Measurements from ENCODE around the gene APOL1. TPM values are rescaled to one million over a fixed set of nuclear protein-coding genes. Genes with fewer than 3 reads are reported as not detected.

The APOL1 gene
- total and polyA plus RNA-seq, 5 donors, result 13.6 to 29.8 (median 16.3) TPM

GRCh38 chr22:36234919-36235318, 18.0 kb upstream of the APOL1 start:
- Histone ChIP-seq H3K4me3 (ENCODE audit: low read length) (no peak overlapping the region), H3K9me3 (ENCODE audit: control insufficient read depth, low read length) (no peaks in the 10 kb centered on the region), H3K4me1 (ENCODE audit: control insufficient read depth, insufficient read depth, low read length) (peaks cover 17% of the 10 kb centered on the region), H3K27ac (ENCODE audit: low read length) (no peak overlapping the region), H3K27me3 (ENCODE audit: control insufficient read depth, insufficient read depth) (no peaks in the 10 kb centered on the region)
- WGBS, result 46% methylated on average over 2 of the region's 2 CpGs
- DNase-seq (peak in 1 of 3 donors; percentile 69), ATAC-seq (no peak)
- intact Hi-C loops (cut with DNase I), result no loop called here

GRCh38 chr22:36235585-36235984, 17.3 kb upstream of the APOL1 start:
- intact Hi-C loops (cut with DNase I), result no loop called here
- peaks cover 17% of the 10 kb centered on the region for H3K4me1 ChIP-seq (ENCODE audit: control insufficient read depth, insufficient read depth, low read length)
- 76% methylated on average over 3 of the region's 3 CpGs for WGBS
- ATAC-seq (no peak), DNase-seq (no peak)
- H3K4me3 ChIP-seq (ENCODE audit: low read length), result no peak overlapping the region
- no peaks in the 10 kb centered on the region for H3K27me3 ChIP-seq (ENCODE audit: control insufficient read depth, insufficient read depth)
- H3K27ac ChIP-seq (ENCODE audit: low read length), result no peak overlapping the region
- H3K9me3 ChIP-seq (ENCODE audit: control insufficient read depth, low read length), result no peaks in the 10 kb centered on the region

- Histone ChIP-seq H3K27me3 (ENCODE audit: control insufficient read depth, insufficient read depth) (no peaks in the 10 kb centered on the region), H3K4me1 (ENCODE audit: control insufficient read depth, insufficient read depth, low read length) (peaks cover 17% of the 10 kb centered on the region), H3K27ac (ENCODE audit: low read length) (no peak overlapping the region), H3K4me3 (ENCODE audit: low read length) (no peak overlapping the region), H3K9me3 (ENCODE audit: control insufficient read depth, low read length) (no peaks in the 10 kb centered on the region)
- intact Hi-C loops (cut with DNase I), result no loop called here
- DNase-seq (no peak), ATAC-seq (no peak)
- 72% methylated on average over 14 of the region's 14 CpGs for WGBS
Measured at GRCh38 chr22:36236388-36237319, 16.3 kb upstream of the APOL1 start.

- ATAC-seq (no peak), DNase-seq (no peak)
- H3K4me1 ChIP-seq (ENCODE audit: control insufficient read depth, insufficient read depth, low read length), result peaks cover 17% of the 10 kb centered on the region
- no peak overlapping the region for H3K27ac ChIP-seq (ENCODE audit: low read length)
- no peaks in the 10 kb centered on the region for H3K9me3 ChIP-seq (ENCODE audit: control insufficient read depth, low read length)
- no peaks in the 10 kb centered on the region for H3K27me3 ChIP-seq (ENCODE audit: control insufficient read depth, insufficient read depth)
- 65% methylated on average over 12 of the region's 12 CpGs for WGBS
- peak overlapping the region; percentile 53 for H3K4me3 ChIP-seq (ENCODE audit: low read length)
- intact Hi-C loops (cut with DNase I), result no loop called here
Measured at GRCh38 chr22:36237462-36238372, 15.2 kb upstream of the APOL1 start.

- Histone ChIP-seq H3K27ac (ENCODE audit: low read length) (peak overlapping the region; percentile 88), H3K4me3 (ENCODE audit: low read length) (peak overlapping the region; percentile 53), H3K9me3 (ENCODE audit: control insufficient read depth, low read length) (no peaks in the 10 kb centered on the region), H3K27me3 (ENCODE audit: control insufficient read depth, insufficient read depth) (no peaks in the 10 kb centered on the region), H3K4me1 (ENCODE audit: control insufficient read depth, insufficient read depth, low read length) (peaks cover 17% of the 10 kb centered on the region)
- intact Hi-C loops (cut with DNase I), result no loop called here
- ATAC-seq (peak; percentile 34 to 39), DNase-seq (peak in 1 of 3 donors; percentile 56)
- WGBS, result 5% methylated on average over 5 of the region's 5 CpGs
Measured at GRCh38 chr22:36238373-36239149, 14.4 kb upstream of the APOL1 start.

GRCh38 chr22:36239150-36239400, 13.9 kb upstream of the APOL1 start:
- peaks cover 21% of the 10 kb centered on the region for H3K4me1 ChIP-seq (ENCODE audit: control insufficient read depth, insufficient read depth, low read length)
- H3K9me3 ChIP-seq (ENCODE audit: control insufficient read depth, low read length), result no peaks in the 10 kb centered on the region
- peak; percentile 19 to 42 for ATAC-seq
- WGBS, result 0% methylated on average over 4 of the region's 4 CpGs
- H3K4me3 ChIP-seq (ENCODE audit: low read length), result peak overlapping the region; percentile 53
- no peak for DNase-seq
- no peaks in the 10 kb centered on the region for H3K27me3 ChIP-seq (ENCODE audit: control insufficient read depth, insufficient read depth)
- intact Hi-C loops (cut with DNase I), result no loop called here
- H3K27ac ChIP-seq (ENCODE audit: low read length), result peak overlapping the region; percentile 88

- H3K4me1 ChIP-seq (ENCODE audit: control insufficient read depth, insufficient read depth, low read length), result peaks cover 24% of the 10 kb centered on the region
- intact Hi-C loops (cut with DNase I), result loop anchor here in 1 of 4 donors (5.0 kb wide), 1 partner anchor 42 kb away; no protein-coding TSS in a partner anchor
- no peaks in the 10 kb centered on the region for H3K9me3 ChIP-seq (ENCODE audit: control insufficient read depth, low read length)
- H3K27me3 ChIP-seq (ENCODE audit: control insufficient read depth, insufficient read depth), result no peaks in the 10 kb centered on the region
- DNase-seq (peak; percentile 90 to 96 (median 92)), ATAC-seq (peak; percentile 97 to 98)
- peak within 1 kb of the TSS; percentile 53 for H3K4me3 ChIP-seq (ENCODE audit: low read length)
- peak within 1 kb of the TSS; percentile 88 for H3K27ac ChIP-seq (ENCODE audit: low read length)
- WGBS, result 11% methylated on average over 13 of the region's 13 CpGs
Measured at GRCh38 chr22:36239401-36240171, 13.3 kb upstream of the APOL1 start, which contains the start of gene APOL2. Gene APOL2, minus strand, starts transcription at chr22:36239527. Its CDS starts 6,365 bp downstream, at chr22:36233162.

- no peak overlapping the region for H3K4me3 ChIP-seq (ENCODE audit: low read length)
- intact Hi-C loops (cut with DNase I), result loop anchor here in 1 of 4 donors (5.0 kb wide), 1 partner anchor 47 kb away; no protein-coding TSS in a partner anchor
- WGBS, result 76% methylated on average over 5 of the region's 5 CpGs
- H3K27ac ChIP-seq (ENCODE audit: low read length), result peak overlapping the region; percentile 70
- H3K9me3 ChIP-seq (ENCODE audit: control insufficient read depth, low read length), result no peaks in the 10 kb centered on the region
- peaks cover 12% of the 10 kb centered on the region for H3K4me1 ChIP-seq (ENCODE audit: control insufficient read depth, insufficient read depth, low read length)
- peak in 1 of 3 donors; percentile 69 for DNase-seq
- H3K27me3 ChIP-seq (ENCODE audit: control insufficient read depth, insufficient read depth), result no peaks in the 10 kb centered on the region
- ATAC-seq, result no peak
Measured at GRCh38 chr22:36243986-36244385, 8.9 kb upstream of the APOL1 start.

GRCh38 chr22:36244522-36245391, 8.2 kb upstream of the APOL1 start:
- no peak overlapping the region for H3K4me3 ChIP-seq (ENCODE audit: low read length)
- intact Hi-C loops (cut with DNase I), result loop anchor here in 1 of 4 donors (5.0 kb wide), 1 partner anchor 47 kb away; no protein-coding TSS in a partner anchor
- WGBS, result 62% methylated on average over 5 of the region's 5 CpGs
- DNase-seq, result peak; percentile 59 to 87 (median 74)
- peak; percentile 81 to 89 for ATAC-seq
- no peaks in the 10 kb centered on the region for H3K27me3 ChIP-seq (ENCODE audit: control insufficient read depth, insufficient read depth)
- H3K9me3 ChIP-seq (ENCODE audit: control insufficient read depth, low read length), result no peaks in the 10 kb centered on the region
- H3K4me1 ChIP-seq (ENCODE audit: control insufficient read depth, insufficient read depth, low read length), result peaks cover 12% of the 10 kb centered on the region
- H3K27ac ChIP-seq (ENCODE audit: low read length), result peak overlapping the region; percentile 70

All from right cardiac atrium (tissue), 5 donors.